GM19023 (cell line): Measurements from ENCODE around the gene MYO1D.
A peak's percentile ranks its signal among the peaks of the same experiment; 100 is the strongest.

Experiments
- ATAC-seq: cut with Tn5 transposase; IDR thresholded peaks from one replicate; pipeline ENCODE4 v1.9.1; 2021; ENCODE audit warnings: mild to moderate bottlenecking, moderate library complexity; ENCODE audit not compliant: unreplicated experiment

The MYO1D gene

DNA sequence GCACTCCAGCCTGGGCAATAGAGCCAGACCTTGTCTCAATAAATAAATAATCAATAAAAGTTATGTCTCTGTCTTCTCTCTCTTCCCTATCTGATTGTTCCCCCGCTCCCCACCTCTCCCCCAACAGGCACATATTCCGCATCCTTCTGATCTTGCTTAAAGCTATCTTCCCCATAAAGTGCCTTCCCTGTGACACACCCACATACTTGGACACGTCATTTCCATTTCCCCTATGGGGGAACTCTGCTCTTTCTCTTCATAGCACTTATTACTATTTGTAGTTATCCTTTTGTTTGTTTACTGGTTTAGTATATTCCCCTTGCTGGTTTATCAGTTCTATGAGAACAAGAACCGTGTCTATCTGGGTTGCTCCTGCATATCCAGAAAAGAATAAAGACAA, 14.9 kb downstream of the MYO1D start:
- ATAC-seq = no peak

DNA sequence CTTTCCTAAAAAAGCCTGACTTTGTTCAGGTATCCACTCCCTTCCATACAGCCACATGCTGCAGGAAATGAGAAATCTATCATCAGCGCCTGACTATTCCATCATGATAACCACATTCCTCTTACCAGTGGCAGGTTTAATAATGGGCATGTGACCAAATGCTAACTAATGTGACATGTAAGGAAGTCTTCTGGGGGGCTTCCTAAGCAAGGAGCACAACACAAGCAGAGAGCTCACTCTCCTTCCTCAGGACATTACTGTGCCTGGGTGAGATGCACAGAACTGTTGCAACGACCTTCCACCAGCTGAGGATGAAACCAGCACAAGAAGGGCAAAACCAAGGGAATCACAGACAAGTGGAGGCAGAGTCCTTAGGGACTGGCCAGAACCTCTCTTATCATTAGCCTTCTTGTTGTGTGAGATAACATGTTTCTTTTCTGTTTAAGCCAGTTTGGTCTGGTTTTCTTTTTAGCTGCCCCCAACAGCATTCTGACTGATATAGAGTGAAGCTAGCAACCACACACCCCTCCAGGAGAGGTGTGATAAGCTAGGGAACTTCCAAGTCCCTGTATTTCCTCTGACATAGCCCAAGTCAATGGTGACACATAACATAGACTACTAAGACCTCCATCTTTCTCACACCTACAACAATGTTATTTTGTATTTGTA, 16.9 kb downstream of the MYO1D start:
- no peak for ATAC-seq

DNA sequence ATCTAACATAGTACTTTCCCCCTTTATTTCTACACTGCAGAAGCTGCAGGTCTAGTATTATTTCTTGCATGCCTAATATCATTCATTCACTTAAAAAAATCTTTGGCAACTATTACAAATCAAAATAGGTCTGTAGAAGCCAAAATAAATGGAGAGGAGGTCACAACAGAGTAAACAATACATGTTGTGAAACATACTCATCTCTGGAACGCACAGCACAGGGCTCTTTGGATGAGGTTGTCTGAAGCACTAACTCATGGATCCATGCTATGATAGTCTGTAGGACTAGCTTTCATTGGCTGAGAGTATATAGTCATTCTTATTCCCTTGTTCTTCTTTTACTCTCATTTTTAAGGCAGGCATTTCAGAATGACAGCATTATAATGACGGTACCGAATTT, 21.3 kb downstream of the MYO1D start:
- no peak for ATAC-seq

DNA sequence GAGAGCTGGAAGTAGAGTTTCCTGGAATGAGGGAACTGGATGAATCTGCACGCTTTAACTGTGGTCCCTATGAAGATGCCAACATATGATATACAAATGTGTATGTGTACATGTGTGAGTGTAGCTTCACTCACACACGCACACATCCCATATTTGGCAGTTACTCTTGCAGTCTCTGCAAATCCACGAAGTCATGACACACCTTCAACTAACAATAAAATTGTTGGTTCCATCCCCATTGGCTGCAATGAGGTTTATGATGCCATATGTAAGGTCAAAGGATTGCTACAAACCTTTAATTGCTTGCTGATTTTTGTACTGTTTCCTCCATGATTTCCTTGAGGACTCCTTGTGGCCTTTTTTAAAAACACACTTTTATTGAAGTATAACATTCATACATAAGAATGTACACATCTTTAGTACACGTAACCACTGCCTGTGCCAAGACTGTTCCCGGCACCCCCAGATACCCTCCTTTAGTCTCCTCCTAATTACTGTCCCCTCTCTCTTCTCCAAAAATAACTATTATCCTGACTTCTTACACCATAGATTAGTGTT, 22.0 kb downstream of the MYO1D start:
- ATAC-seq = no peak

DNA sequence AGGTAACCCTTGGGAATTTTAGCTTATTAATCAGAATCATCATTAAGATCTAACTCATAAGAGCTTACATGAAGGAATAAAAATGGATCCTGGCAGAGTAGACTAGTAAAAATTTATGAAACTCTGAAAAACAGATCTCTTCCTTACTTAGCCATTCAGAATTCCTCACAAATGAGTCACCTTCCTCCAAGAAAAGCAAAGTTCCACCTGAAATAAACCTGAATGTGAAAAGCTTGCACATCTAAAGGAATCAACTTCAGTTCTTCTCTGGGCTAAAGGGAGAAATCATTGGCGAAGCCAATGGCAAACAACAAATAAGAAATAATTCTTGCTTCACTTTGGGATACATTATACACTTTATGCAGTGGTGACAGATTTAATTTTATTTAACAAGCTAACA, 22.7 kb downstream of the MYO1D start:
- ATAC-seq = no peak

DNA sequence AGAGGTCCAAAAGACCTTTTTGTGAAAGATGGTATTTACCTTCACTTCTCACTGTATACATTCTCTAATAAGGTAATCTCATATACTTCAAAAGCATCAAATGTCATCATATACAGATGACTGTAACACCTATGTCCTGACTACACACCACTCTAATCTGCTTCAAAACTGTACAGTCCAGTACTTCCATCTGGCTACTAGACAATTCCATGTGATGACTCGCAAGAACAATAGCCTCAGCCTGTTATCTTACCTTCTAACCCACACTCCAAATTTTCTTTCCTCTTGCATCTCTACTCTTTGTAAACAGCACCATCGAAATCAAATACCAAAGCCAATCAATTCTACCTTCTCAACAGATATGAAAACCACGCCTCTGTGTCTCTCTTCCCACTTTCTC, 24.1 kb downstream of the MYO1D start:
- ATAC-seq = no peak

DNA sequence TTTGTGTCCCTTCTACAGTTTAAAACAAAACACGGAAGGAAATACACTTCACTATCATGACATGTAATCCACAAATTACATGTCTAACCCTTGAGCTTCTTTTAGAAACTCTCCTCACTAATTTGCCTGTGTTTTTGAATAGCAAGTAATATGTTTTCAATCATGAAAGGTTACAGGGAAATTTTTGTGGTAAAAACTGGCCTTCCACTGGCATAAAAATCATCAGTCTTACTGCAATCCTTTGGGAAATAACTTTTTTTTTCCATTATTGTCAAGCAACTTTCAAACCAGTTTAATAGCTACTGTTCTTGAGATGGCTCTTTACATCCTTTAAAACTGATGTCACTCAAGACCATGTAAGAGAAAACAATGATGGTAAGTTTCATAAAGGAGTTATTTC, 27.0 kb downstream of the MYO1D start:
- no peak for ATAC-seq

DNA sequence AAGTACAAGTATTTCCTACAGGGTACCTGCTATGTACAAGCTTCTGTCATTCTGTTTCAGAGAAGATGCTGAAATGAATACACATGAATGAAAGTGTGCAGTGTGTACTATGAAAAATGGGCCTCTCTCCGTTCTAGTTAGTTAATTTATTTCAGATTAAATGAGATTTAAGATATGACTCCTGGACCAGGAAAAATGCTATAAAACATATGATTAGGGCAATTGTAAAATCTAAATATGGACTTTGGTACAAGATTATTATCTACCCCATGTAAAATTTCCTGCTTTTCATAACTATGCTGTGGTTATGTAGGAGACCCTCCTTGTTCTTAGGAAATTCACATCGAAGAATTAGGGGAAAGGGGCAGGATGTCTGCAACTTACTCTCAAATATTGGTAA, 28.9 kb downstream of the MYO1D start:
- no peak for ATAC-seq

DNA sequence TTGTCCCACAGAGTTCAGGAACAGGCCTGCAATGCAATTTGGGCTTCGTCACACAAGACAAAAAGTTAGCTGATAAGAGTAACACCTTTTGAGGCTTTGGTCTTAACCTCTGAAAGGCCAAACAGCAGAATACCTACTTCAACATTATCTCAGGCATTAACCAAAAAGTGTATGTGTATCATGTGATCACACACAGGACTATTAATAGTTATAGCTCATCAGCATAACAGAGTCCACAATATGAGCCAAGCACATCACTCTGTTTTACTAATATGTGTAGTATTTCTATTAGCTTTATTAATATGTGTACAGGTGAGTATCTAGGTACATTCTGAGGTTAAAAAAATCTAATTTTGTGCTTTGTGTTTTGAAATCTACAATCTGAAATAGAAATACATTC, 30.8 kb downstream of the MYO1D start:
- no peak for ATAC-seq

DNA sequence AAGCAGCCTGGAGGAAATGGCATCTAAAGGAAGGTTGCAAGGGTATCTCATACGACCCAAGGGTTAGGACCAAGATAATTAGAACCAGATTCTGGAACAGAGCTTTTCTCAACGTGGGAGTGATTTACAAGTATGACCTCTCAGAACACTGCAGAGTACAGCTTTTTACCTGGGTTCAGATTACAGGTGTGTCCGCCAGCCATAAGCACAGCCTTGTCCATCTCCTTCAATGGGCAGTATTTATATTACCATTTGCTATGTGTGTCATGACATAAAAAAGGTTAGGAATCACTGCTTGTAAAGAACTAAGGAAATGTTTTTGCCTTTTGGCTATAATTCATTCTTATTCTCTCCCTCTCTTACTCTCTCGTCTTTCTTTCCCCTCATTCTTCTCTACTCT, 36.7 kb downstream of the MYO1D start:
- ATAC-seq = no peak

DNA sequence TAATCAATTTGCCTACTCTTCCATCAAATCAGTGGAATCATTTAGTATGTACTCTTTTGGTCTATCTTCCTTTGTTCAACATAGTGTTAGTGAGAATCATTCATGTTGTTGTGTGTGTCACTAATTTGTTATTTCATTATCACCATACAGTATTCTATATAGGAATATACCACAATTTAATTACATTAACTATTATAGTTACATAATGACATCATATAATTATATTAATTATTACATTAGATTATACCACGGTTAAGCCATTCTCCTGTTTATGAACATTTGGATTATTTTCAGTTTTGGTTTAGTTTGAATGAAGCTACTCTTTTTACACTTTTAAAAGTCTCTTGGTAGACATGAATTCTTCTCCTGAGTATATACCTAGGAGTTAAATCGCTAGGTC, 40.4 kb downstream of the MYO1D start:
- ATAC-seq = no peak

DNA sequence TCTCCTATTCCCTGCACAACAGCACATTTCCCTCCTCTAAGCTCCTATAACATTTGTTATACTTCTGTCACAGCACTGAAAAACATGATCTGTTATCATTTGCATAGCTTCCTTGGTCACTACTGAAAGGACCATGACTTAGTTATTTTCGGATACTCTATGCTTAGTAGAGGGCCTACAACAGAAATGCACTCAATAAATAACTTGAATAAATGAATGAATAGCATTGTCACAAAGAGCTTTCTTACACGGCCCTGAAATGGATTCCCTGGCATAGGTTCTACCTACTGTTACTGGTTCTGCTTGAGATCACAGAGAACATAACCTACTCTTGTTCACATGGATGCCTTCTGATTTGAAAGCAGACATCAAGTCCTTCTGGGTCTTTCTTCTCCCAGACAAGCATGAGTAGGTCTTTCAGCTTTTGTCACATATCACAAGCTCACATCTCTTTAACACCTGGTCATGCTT, 41.6 kb downstream of the MYO1D start:
- ATAC-seq = peak; percentile 61

DNA sequence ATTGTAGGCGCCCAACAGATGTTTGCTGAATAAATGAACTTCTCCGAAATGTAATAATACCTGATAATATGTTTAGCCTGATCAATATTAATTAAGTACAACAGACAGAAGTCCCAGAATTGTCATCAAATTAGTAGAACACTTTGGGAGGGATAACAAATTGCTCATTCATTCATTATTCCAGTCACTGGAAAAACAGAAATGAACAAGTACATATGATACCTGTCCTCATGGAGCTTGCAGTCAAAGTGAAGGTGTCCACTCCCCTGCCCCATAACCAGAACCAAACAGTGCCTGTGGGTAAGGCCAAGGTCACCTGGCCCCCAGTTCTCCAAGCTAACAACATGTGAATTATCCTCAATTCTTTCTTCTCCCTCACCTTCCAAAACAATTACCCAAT, 42.8 kb downstream of the MYO1D start:
- ATAC-seq = no peak

DNA sequence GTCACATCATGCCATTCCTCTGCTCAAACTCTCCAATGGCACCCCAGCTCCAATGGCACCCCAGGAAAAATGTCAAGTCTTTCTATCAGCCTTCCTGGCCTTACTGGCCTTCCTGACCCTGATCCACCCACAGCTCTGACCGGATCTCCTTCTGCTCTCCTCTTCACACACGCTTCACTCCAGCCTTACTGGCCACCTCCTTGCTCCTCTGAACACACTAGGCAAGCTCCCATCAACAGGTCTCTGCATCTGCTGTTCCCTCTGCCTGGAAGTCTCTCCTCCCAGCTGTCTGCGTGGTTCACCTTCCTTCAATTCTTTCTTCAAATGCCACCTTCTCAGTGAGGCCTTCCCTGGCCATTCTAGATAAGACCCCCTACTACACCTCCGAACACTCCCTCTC, 43.4 kb downstream of the MYO1D start:
- no peak for ATAC-seq

DNA sequence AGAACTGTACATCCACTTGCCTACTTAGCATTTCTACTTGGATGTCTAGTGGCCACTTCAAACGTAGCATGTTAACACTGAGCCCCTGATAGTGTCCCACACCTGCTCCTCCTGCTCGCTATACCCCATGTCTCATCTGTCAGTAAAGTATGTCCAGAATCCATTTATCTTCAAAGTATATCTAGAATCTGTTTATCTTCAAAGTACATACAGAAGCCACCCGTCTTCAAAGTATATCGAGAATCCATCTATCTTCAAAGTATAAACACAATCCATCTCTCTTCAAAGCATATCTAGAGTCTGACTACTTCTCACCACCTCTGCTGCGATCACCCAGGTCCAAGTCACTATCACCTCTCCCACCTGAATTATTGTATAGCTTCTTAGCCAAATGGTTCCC, 43.8 kb downstream of the MYO1D start:
- no peak for ATAC-seq

DNA sequence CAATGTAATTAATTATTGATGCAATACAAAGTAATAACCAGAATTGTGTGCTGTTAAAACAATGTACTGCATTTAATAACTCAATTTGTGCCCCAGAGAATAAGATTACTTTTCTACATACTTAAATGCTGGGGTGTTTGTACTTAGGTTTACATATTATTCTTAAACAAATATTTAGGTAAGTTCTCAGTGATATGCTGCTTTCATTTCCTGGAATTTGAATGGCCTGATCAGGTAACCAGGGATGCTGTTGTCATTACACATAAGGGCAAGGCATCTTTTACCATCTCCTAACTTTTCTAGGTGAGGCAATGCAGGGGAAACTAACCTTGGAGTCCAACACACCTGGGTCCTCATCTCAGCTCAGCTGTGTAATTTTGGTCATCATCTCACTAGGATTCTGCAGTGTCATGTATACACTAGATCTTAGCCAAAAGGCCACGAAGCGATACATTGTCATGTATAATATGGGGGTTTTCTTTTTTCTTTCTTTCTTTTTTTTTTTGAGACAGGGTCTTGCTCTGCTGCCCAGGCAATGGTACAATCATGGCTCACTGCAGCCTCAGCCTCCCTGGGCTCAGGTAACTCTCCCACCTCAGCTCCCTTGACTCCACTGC, 45.2 kb downstream of the MYO1D start:
- no peak for ATAC-seq

DNA sequence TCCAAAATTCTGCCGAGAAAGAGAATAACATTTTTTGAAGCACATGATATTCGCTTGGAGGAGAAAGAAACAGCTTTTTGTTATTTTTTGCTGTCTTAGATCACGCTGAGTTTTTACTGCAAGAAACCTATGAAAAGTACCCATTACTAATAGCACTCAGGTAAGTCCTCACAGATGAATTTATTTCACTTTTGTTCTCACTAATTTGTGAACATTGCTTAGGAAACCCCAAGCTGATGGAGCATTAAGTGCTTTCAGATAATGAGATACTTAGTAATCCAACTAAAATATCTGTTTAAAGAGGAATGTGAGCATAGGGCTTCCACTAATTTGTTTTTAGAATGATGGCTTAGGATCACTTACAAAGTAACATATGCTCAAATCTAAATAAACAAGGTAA, 45.7 kb downstream of the MYO1D start:
- ATAC-seq = no peak

DNA sequence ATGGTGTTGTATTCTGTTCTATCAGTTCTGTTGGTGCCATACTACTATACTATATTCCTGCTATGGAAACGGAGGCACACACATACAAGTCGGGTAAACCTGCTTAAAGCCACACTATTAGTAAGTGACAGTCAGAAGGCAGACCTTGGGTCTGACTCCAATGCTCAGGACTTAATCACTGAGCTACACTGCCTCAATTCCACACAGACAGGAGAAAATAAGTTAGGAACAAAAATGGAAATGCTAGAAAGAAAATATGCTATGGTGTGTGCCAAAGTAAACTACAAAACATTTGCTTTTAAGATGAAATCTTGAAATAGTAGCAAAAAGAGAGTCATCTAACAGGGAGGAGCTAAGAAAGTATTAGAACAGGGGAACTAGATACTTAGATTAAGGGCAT, 48.1 kb downstream of the MYO1D start:
- peak; percentile 23 for ATAC-seq

DNA sequence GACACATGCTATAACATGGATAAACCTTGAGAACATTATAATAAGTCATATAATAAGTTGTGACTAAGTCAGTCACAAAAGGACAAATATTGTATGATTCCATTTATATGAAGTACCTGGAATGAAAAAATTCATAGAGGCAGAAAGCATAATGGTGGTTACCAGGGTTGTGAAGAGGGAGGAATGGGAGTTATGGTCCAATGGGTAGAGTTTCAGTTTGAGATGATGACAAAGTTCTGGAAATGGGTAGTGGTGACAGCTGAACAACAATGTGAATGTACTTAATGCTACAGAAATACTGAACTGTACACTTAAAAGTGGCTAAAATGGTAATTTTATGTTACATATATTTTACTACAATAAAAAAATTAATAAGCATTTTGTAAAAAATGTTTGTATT, 49.7 kb downstream of the MYO1D start:
- no peak for ATAC-seq

DNA sequence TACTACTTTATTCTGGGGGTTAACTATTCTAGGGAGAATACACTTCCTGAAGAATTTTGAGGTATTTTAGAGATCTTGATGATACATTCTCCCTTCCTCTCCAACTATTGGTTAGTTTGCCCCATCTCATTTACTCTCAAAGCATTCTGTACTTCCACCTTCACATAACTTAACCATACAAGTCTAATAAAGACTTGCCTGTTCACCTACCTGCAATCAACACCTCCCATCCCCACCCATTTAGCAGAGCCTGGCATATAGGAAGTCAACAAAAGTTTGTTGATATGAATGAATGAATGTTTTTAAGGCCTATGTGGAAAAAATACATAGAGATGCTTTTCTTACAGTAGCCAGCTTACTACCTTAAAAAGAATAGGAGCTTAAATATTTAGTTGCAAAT, 50.8 kb downstream of the MYO1D start:
- no peak for ATAC-seq

DNA sequence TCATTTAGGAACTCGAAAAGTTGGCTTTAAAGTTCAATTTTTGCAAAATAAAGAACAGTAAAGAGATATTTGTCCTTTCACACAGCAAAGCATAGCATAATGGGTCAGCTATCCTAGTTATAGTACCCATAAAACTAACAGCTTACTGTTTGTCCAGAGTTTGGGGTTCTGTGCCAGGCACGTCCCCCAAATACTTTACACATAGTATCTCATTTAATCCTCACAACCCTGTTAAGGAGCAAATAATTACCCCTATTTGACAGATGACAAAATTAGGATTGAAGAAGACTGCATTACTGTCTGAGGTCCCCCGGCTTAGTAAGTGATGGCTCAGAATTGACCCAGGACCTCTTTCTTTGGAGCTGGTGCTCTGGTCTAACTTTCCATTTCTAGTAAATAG, 52.6 kb downstream of the MYO1D start:
- no peak for ATAC-seq

DNA sequence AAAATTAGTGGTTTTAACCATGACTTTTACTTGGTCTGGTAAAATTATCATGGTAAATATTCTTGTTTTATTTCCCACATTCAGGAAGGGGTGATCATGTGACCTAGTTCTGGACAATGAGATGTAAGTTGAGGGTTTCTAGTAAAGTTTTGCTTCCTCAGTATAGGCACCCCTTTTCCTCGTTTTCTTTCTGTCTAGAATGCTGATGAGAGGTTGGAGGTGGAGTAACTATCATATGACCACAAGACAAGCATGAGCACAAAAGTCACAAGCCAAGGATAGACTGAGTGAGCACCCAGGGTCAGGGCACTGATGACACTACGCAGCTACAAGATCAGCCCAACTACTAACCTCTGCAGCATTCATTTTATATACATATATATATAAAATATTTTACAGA, 53.9 kb downstream of the MYO1D start:
- ATAC-seq = no peak
